ENCODE measurements around the gene TMIE.
"Not testable (repeated sequence)": the region's sequence is repeated elsewhere in the genome, so short reads cannot be mapped to it uniquely, and the experiment has no call there.

Gene TMIE

GRCh38 chr3:46729038-46729437, 27.8 kb downstream of the TMIE start:
- no peak for DNase-seq

- no peak for DNase-seq
Observed at GRCh38 chr3:46730819-46731218, 29.6 kb downstream of the TMIE start.

GRCh38 chr3:46731795-46732194, 30.6 kb downstream of the TMIE start:
- no peak for DNase-seq

GRCh38 chr3:46733026-46733800, 32.0 kb downstream of the TMIE start:
- no peak for DNase-seq

GRCh38 chr3:46734773-46735172, 33.6 kb downstream of the TMIE start:
- DNase-seq: no peak

- no peak for DNase-seq
Observed at GRCh38 chr3:46736006-46736872, 35.0 kb downstream of the TMIE start.

- no peak for DNase-seq
Observed at GRCh38 chr3:46737329-46737731, 36.1 kb downstream of the TMIE start.

- DNase-seq: not testable (repeated sequence)
Observed at GRCh38 chr3:46739565-46739964, 38.4 kb downstream of the TMIE start.

- DNase-seq: no peak
Observed at GRCh38 chr3:46742992-46743585, 41.9 kb downstream of the TMIE start.

GRCh38 chr3:46746711-46747110, 45.5 kb downstream of the TMIE start:
- DNase-seq: no peak

GRCh38 chr3:46748170-46748569, 47.0 kb downstream of the TMIE start:
- no peak for DNase-seq

- no peak for DNase-seq
Observed at GRCh38 chr3:46749129-46749528, 47.9 kb downstream of the TMIE start.

- DNase-seq: no peak
Observed at GRCh38 chr3:46750555-46751038, 49.4 kb downstream of the TMIE start.

- not testable (repeated sequence) for DNase-seq
Observed at GRCh38 chr3:46753127-46753526, 51.9 kb downstream of the TMIE start.

GRCh38 chr3:46755646-46756045, 54.5 kb downstream of the TMIE start:
- DNase-seq: no peak

GRCh38 chr3:46756642-46757041, 55.5 kb downstream of the TMIE start:
- DNase-seq: no peak

GRCh38 chr3:46759239-46760167, 58.3 kb downstream of the TMIE start:
- no peak for DNase-seq
